H1 (cell line): ENCODE measurements around the gene DLG1. TPM values are rescaled to one million over a fixed set of nuclear protein-coding genes. Genes with fewer than 3 reads are reported as not detected.

ENCODE experiments used
- CTCF ChIA-PET: fragments of 300-600 bp; sonication (Branson Sonifier 250); formaldehyde crosslinking; loops from one replicate; lab custom pipeline; 2021; ENCODE audit not compliant: partially characterized antibody; lab: Charles Lee
- POLR2A ChIA-PET: fragments of 300-600 bp; sonication (Branson Sonifier 250); formaldehyde crosslinking; loops from one replicate; lab custom pipeline; 2021; ENCODE audit warnings: inconsistent platforms; ENCODE audit not compliant: partially characterized antibody; lab: Charles Lee
- DNase-seq, 2 experiments: peaks; one replicate each; pipeline versions ENCODE4 v3.0.0 to v3.0.0-alpha.2; 2010 to 2022; ENCODE audit warnings: low spot score in 2 of 2, low read depth in 1 of 2, mixed read lengths in 1 of 2
- FAIRE-seq: peaks from 2 replicates; lab custom pipeline; 2011; peaks lifted over from hg19 to GRCh38; lab: Jason Lieb, UNC
- H2AFZ ChIP-seq: 2 replicates; pipeline ENCODE4 v1.8.1; 2012; ENCODE audit warnings: low read length, inconsistent platforms
- H2AK5ac ChIP-seq: 2 replicates; pipeline ENCODE4 v1.6.1; 2013; ENCODE audit warnings: low read depth, low read length
- H2BK120ac ChIP-seq: replicated peaks from 2 replicates; pipeline ENCODE3; 2013; ENCODE audit warnings: low read depth, low read length, inconsistent platforms
- H2BK12ac ChIP-seq: 2 replicates; pipeline ENCODE4 v1.6.1; 2013; ENCODE audit warnings: low read depth, low read length
- H2BK15ac ChIP-seq: 2 replicates; pipeline ENCODE4 v1.6.1; 2013; ENCODE audit warnings: low read length
- H2BK20ac ChIP-seq: 2 replicates; pipeline ENCODE4 v1.6.1; 2013; ENCODE audit warnings: low read length
- H2BK5ac ChIP-seq: 2 replicates; pipeline ENCODE4 v1.6.1; 2013; ENCODE audit warnings: low read depth, low read length
- H3K14ac ChIP-seq: 2 replicates; pipeline ENCODE4 v1.6.1; 2013; ENCODE audit warnings: inconsistent platforms; ENCODE audit not compliant: insufficient read length
- H3K18ac ChIP-seq: 2 replicates; pipeline ENCODE4 v1.6.1; 2013; ENCODE audit warnings: low read length; ENCODE audit errors: extremely low read depth
- H3K23ac ChIP-seq: 2 replicates; pipeline ENCODE4 v1.6.1; 2013; ENCODE audit warnings: inconsistent platforms; ENCODE audit not compliant: insufficient read length
- H3K23me2 ChIP-seq: 2 replicates; pipeline ENCODE4 v1.6.1; 2013; ENCODE audit warnings: low read depth, low read length
- H3K27ac ChIP-seq: 2 replicates; pipeline ENCODE4 v1.6.1; 2011; ENCODE audit warnings: low read depth, low read length, inconsistent platforms
- H3K27me3 ChIP-seq, 4 experiments: replicated peaks in 1 of 4; 1 replicate in 1 of 4; 2 replicates in 3 of 4; pipeline versions ENCODE4 v1.6.1 to v1.8.1; 2011 to 2013; ENCODE audit warnings: low read length in 3 of 4, mild to moderate bottlenecking in 3 of 4, inconsistent platforms in 2 of 4, mixed read lengths in 2 of 4, moderate library complexity in 1 of 4; ENCODE audit not compliant: control insufficient read depth in 3 of 4, insufficient read depth in 3 of 4; ENCODE audit errors: extremely low read depth in 1 of 4
- H3K36me3 ChIP-seq, 4 experiments: 2 replicates each; pipeline versions ENCODE4 v1.6.1 to v1.8.1; 2011 to 2013; ENCODE audit warnings: mild to moderate bottlenecking in 4 of 4, low read length in 3 of 4, moderate library complexity in 2 of 4, control low read depth in 1 of 4, inconsistent platforms in 1 of 4; ENCODE audit not compliant: insufficient read depth in 4 of 4, control insufficient read depth in 2 of 4
- H3K4ac ChIP-seq: replicated peaks from 2 replicates; pipeline ENCODE3; 2013; ENCODE audit warnings: low read length, low read depth, mixed read lengths, inconsistent platforms; ENCODE audit not compliant: insufficient read length
- H3K4me1 ChIP-seq, 4 experiments: replicated peaks in 1 of 4; 1 replicate in 1 of 4; 2 replicates in 3 of 4; pipeline versions ENCODE4 v1.6.1 to v1.8.1; 2011 to 2013; ENCODE audit warnings: low read length in 3 of 4, inconsistent platforms in 2 of 4, mixed read lengths in 1 of 4; ENCODE audit not compliant: insufficient read depth in 4 of 4, control insufficient read depth in 3 of 4
- H3K4me2 ChIP-seq, 2 experiments: 2 replicates each; pipeline versions ENCODE4 v1.6.1 to v1.8.1; 2011 to 2013; ENCODE audit warnings: low read depth in 2 of 2, low read length in 2 of 2, control low read depth in 1 of 2, inconsistent platforms in 1 of 2, mild to moderate bottlenecking in 1 of 2; ENCODE audit not compliant: insufficient read depth in 1 of 2
- H3K4me3 ChIP-seq, 4 experiments: fragments of 200-600, 300-600 bp in 1 of 4; sonication (generic), shearing (Covaris generic), sonication (Bioruptor Twin) in 1 of 4; 2 replicates each; pipeline versions ENCODE4 v1.5.1 to v1.8.1; 2011 to 2016; ENCODE audit warnings: low read length in 4 of 4, low read depth in 3 of 4, control low read depth in 2 of 4, inconsistent platforms in 2 of 4, mild to moderate bottlenecking in 2 of 4, mixed read lengths in 1 of 4, moderate library complexity in 1 of 4; ENCODE audit not compliant: insufficient read depth in 2 of 4; ENCODE audit errors: extremely low read depth in 1 of 4
- H3K56ac ChIP-seq: replicated peaks from 2 replicates; pipeline ENCODE3; 2013; ENCODE audit warnings: low read depth, mild to moderate bottlenecking, mixed read lengths, low read length, inconsistent platforms; ENCODE audit not compliant: insufficient read length
- H3K79me1 ChIP-seq: 2 replicates; pipeline ENCODE4 v1.6.1; 2013; ENCODE audit warnings: low read depth, low read length, control low read depth
- H3K79me2 ChIP-seq, 2 experiments: 2 replicates each; pipeline versions ENCODE4 v1.6.1 to v1.8.1; 2012 to 2013; ENCODE audit warnings: low read length in 2 of 2, mild to moderate bottlenecking in 2 of 2, inconsistent platforms in 1 of 2; ENCODE audit not compliant: insufficient read depth in 2 of 2, control insufficient read depth in 1 of 2
- H3K9ac ChIP-seq, 4 experiments: replicated peaks in 1 of 4; 1 replicate in 1 of 4; 2 replicates in 3 of 4; pipeline versions ENCODE4 v1.6.1 to v1.8.1; 2011 to 2013; ENCODE audit warnings: low read depth in 3 of 4, low read length in 3 of 4, control low read depth in 2 of 4, mild to moderate bottlenecking in 2 of 4, moderate library complexity in 2 of 4, inconsistent platforms in 1 of 4; ENCODE audit errors: extremely low read depth in 1 of 4
- H3K9me3 ChIP-seq, 2 experiments: 2 replicates each; pipeline versions ENCODE4 v1.6.1 to v1.8.1; 2012 to 2013; ENCODE audit warnings: mild to moderate bottlenecking in 2 of 2, moderate library complexity in 2 of 2, control low read depth in 1 of 2, inconsistent platforms in 1 of 2, low read depth in 1 of 2, low read length in 1 of 2, mixed read lengths in 1 of 2; ENCODE audit not compliant: insufficient read depth in 2 of 2
- H4K20me1 ChIP-seq, 2 experiments: replicated peaks in 1 of 2; 2 replicates each; pipeline versions ENCODE3 to v1.8.1; 2011 to 2013; ENCODE audit warnings: inconsistent platforms in 2 of 2, low read length in 2 of 2, mild to moderate bottlenecking in 1 of 2; ENCODE audit not compliant: insufficient read depth in 2 of 2, control insufficient read depth in 1 of 2
- H4K5ac ChIP-seq: 2 replicates; pipeline ENCODE4 v1.6.1; 2013; ENCODE audit warnings: low read length, low read depth, mixed read lengths, inconsistent platforms; ENCODE audit not compliant: insufficient read length
- H4K8ac ChIP-seq: 2 replicates; pipeline ENCODE4 v1.8.0; 2013; ENCODE audit warnings: mild to moderate bottlenecking, moderate library complexity, low read length, inconsistent platforms; ENCODE audit not compliant: insufficient read depth; ENCODE audit errors: extremely low read depth
- H4K91ac ChIP-seq: replicated peaks from 2 replicates; pipeline ENCODE3; 2013; ENCODE audit warnings: low read length, mixed read lengths, inconsistent platforms; ENCODE audit not compliant: insufficient read length
- ATF2 ChIP-seq: IDR thresholded peaks from 2 replicates; pipeline ENCODE4 v1.6.1; 2012; ENCODE audit warnings: low read length, inconsistent platforms
- BCL11A ChIP-seq, 2 experiments: IDR thresholded peaks; one replicate each; pipeline ENCODE4 v1.6.1; 2011; ENCODE audit warnings: low read depth in 2 of 2, low read length in 2 of 2, mild to moderate bottlenecking in 2 of 2
- CHD1 ChIP-seq: IDR thresholded peaks from 2 replicates; pipeline ENCODE4 v1.6.1; 2012; ENCODE audit warnings: low read depth, low read length, improper control_type of control experiment
- CHD2 ChIP-seq: IDR thresholded peaks from 2 replicates; pipeline ENCODE4 v1.6.1; 2012; ENCODE audit warnings: low read length, improper control_type of control experiment
- CTBP2 ChIP-seq: IDR thresholded peaks from 2 replicates; pipeline ENCODE4 v1.7.0; 2011; ENCODE audit warnings: borderline replicate concordance, mild to moderate bottlenecking, moderate library complexity, mixed read lengths, low read length; ENCODE audit not compliant: insufficient read depth, insufficient read length
- MAFK ChIP-seq: IDR thresholded peaks from 2 replicates; pipeline ENCODE4 v1.6.1; 2012; ENCODE audit warnings: low read depth, mild to moderate bottlenecking, improper control_type of control experiment, low read length
- POLR2A ChIP-seq, 2 experiments: IDR thresholded peaks; 1 replicate in 1 of 2; 2 replicates in 1 of 2; pipeline ENCODE4 v1.6.1; 2011; ENCODE audit warnings: low read depth in 2 of 2, low read length in 2 of 2, mild to moderate bottlenecking in 2 of 2; ENCODE audit errors: control extremely low read depth in 1 of 2
- POLR2AphosphoS5 ChIP-seq: IDR thresholded peaks from 2 replicates; pipeline ENCODE4 v1.6.1; 2011; ENCODE audit warnings: low read depth, low read length
- RNF2 ChIP-seq: fragments of 200-900, 300-1000 bp; sonication (generic); IDR thresholded peaks from 2 replicates; pipeline ENCODE4 v1.7.1; 2016; ENCODE audit warnings: borderline replicate concordance, low read depth, mild to moderate bottlenecking, antibody characterized with exemption, low read length; ENCODE audit not compliant: poor library complexity, severe bottlenecking; ENCODE audit errors: missing control alignments
- SUZ12 ChIP-seq: fragments of 200-600 bp; sonication (generic); IDR thresholded peaks from 2 replicates; pipeline ENCODE4 v1.6.1; 2012; ENCODE audit warnings: mild to moderate bottlenecking, inconsistent platforms, low read length, moderate library complexity, mixed read lengths
- TAF7 ChIP-seq: optimal IDR thresholded peaks from 2 replicates; pipeline ENCODE3; 2011; ENCODE audit warnings: low read depth, mild to moderate bottlenecking, inconsistent platforms, low read length, moderate library complexity, borderline replicate concordance
- WGBS, 2 experiments: shearing (Covaris generic) in 1 of 2; methylation state at CpG; one replicate each; pipeline versions ENCODE4 v1.1.6 to v1.1.7; 2013 to 2015; ENCODE audit warnings: low lambda C conversion rate in 2 of 2, mixed read lengths in 2 of 2, inconsistent platforms in 1 of 2, low coverage in 1 of 2, missing lambda C conversion rate in 1 of 2; ENCODE audit not compliant: insufficient replicate concordance in 2 of 2, insufficient coverage in 1 of 2, insufficient read length in 1 of 2; ENCODE audit errors: extremely low coverage in 1 of 2, missing lambda C conversion rate in 1 of 2; 5-methylcytosine and 5-hydroxymethylcytosine counted together
- polyA plus RNA-seq, 7 experiments: library from polyadenylated mRNA; depleted of rRNA in 3 of 7; stranded (reverse) in 5 of 7; unstranded in 2 of 7; fragments of >200 nt in 5 of 7; fragments of 200-250 nt in 2 of 7; gene quantifications; 1 replicate in 5 of 7; 2 replicates in 1 of 7; 4 replicates in 1 of 7; pipeline versions ENCODE4 v1.2.1 to v1.2.3, GENCODE V29; 2011 to 2013; ENCODE audit warnings: missing spikeins in 2 of 7, mixed read lengths in 2 of 7
- total RNA-seq: library from RNA; stranded (reverse); fragmentation: NEBNext Ultra II Directional; extraction: Animal tissue kit (Norgen Biotek cat#: 25700); gene quantifications from 2 replicates; pipeline ENCODE4 v1.2.1, GENCODE V29; 2021

Gene DLG1
- total and polyA plus RNA-seq, 2 of the 8 experiments (the other 6 are each of a cell fraction or from before 2014, with no cell fraction given): 13.4 to 78.8 TPM

GRCh38 chr3:197336348-197336747 is 37.9 kb upstream of the DLG1 start:
- DNase-seq (no peak), FAIRE-seq (no peak)
- Histone ChIP-seq H3K27ac (no peak overlapping the region), H3K14ac (no peak overlapping the region), H4K5ac (no peak overlapping the region), H3K18ac (no peak overlapping the region), H3K79me1 (no peaks in the 10 kb centered on the region), H3K56ac (no peak overlapping the region), H2BK12ac (no peak overlapping the region), H3K27me3 (no peaks in the 10 kb centered on the region; a peak in 1 of 7 replicates), H3K4ac (no peak overlapping the region), H3K79me2 (no peaks in the 10 kb centered on the region), H2BK20ac (no peak overlapping the region), H3K4me2 (no peak overlapping the region), H2BK15ac (no peak overlapping the region), H2AK5ac (no peak overlapping the region), H3K4me1 (peaks cover 3 to 6% (median 4%) of the 10 kb centered on the region in 4 experiments; a peak in 5 of 7 replicates), H4K91ac (no peak overlapping the region), H3K36me3 (no peaks in the 10 kb centered on the region), H3K9ac (no peak overlapping the region), H3K23ac (no peak overlapping the region), H2AFZ (no peak overlapping the region), H4K20me1 (no peaks in the 10 kb centered on the region), H2BK120ac (no peak overlapping the region), H3K9me3 (no peaks in the 10 kb centered on the region), H3K4me3 (no peak overlapping the region), H2BK5ac (no peak overlapping the region), H3K23me2 (no peaks in the 10 kb centered on the region), H4K8ac (no peak overlapping the region)
- CTCF ChIA-PET: interaction anchor here (0.6 to 1.3 kb wide), 2 partner anchors 79 to 235 kb away, joined by 3 to 4 read pairs; no protein-coding TSS in a partner anchor
- POLR2A ChIA-PET: interaction anchor here (1.0 kb wide), 1 partner anchor 87 kb away, joined by 3 read pairs; no protein-coding TSS in a partner anchor
- 90% methylated on average over 4 of the region's 4 CpGs; no CpG with 5 or more reads in 1 of the 2 experiments for WGBS, 2 experiments
- TF ChIP-seq CHD2: no peak
- no peak for TF ChIP-seq POLR2AphosphoS5
- TF ChIP-seq SUZ12: no peak
- TF ChIP-seq BCL11A (IDR thresholded peaks at IDR 0.05; ENCODE audit: low read depth in 2 of 2, low read length in 2 of 2): no peak
- no peak for TF ChIP-seq MAFK
- TF ChIP-seq CHD1: no peak
- TF ChIP-seq TAF7: no peak
- TF ChIP-seq ATF2: no peak
- TF ChIP-seq CTBP2: no peak
- no peak for TF ChIP-seq POLR2A (IDR thresholded peaks at IDR 0.05; ENCODE audit: control extremely low read depth in 1 of 2, low read depth in 2 of 2, low read length in 2 of 2)
- TF ChIP-seq RNF2: no peak
